ENCODE results near the gene CCDC177. TPM values are rescaled to one million over a fixed set of nuclear protein-coding genes. Genes with fewer than 3 reads are reported as not detected.

The CCDC177 gene
- total and polyA plus RNA-seq, 7 experiments from 2014 or later = not detected

- ATAC-seq (no peak), DNase-seq (no peak)
- H3K27me3 Mint-ChIP-seq = peaks cover 55 to 86% (median 69%) of the 10 kb centered on the region in 5 donors
- POLR2A ChIA-PET = no interaction called here
- H3K9me3 Mint-ChIP-seq = no peaks in the 10 kb centered on the region
- H3K27ac Mint-ChIP-seq = no peak overlapping the region
- Histone ChIP-seq H3K27me3 (ENCODE audit: control insufficient read depth in 2 of 2, insufficient read depth in 2 of 2, low read length in 2 of 2) (peaks cover 0 to 2% of the 10 kb centered on the region in 2 donors), H3K27ac (ENCODE audit: low read depth, low read length) (no peak overlapping the region), H3K36me3 (ENCODE audit: control insufficient read depth in 2 of 3, insufficient read depth in 3 of 3, low read length in 3 of 3) (no peaks in the 10 kb centered on the region), H3K9me3 (ENCODE audit: control insufficient read depth in 2 of 3, low read length in 3 of 3) (no peaks in the 10 kb centered on the region), H3K4me1 (ENCODE audit: control insufficient read depth in 2 of 2, insufficient read depth in 2 of 2, low read length in 2 of 2) (no peaks in the 10 kb centered on the region), H3K4me3 (ENCODE audit: low read length) (no peak overlapping the region)
- intact Hi-C loops (cut with micrococcal nuclease) = no loop called here
- H3K4me3 Mint-ChIP-seq = no peak overlapping the region
- H3K36me3 Mint-ChIP-seq = no peaks in the 10 kb centered on the region
- CTCF ChIA-PET = no interaction called here
- H3K4me1 Mint-ChIP-seq = peaks cover 0 to 3% (median 0%) of the 10 kb centered on the region in 7 donors
These were observed 7.1 kb downstream of the CCDC177 start for GRCh38 chr14:69567563-69567962.

- Histone ChIP-seq H3K4me3 (ENCODE audit: low read length) (no peak overlapping the region), H3K27me3 (ENCODE audit: control insufficient read depth in 2 of 2, insufficient read depth in 2 of 2, low read length in 2 of 2) (peaks cover 0 to 2% of the 10 kb centered on the region in 2 donors), H3K27ac (ENCODE audit: low read depth, low read length) (no peak overlapping the region), H3K4me1 (ENCODE audit: control insufficient read depth in 2 of 2, insufficient read depth in 2 of 2, low read length in 2 of 2) (no peaks in the 10 kb centered on the region), H3K9me3 (ENCODE audit: control insufficient read depth in 2 of 3, low read length in 3 of 3) (no peaks in the 10 kb centered on the region), H3K36me3 (ENCODE audit: control insufficient read depth in 2 of 3, insufficient read depth in 3 of 3, low read length in 3 of 3) (no peaks in the 10 kb centered on the region)
- ChIA-PET POLR2A (no interaction called here), CTCF (no interaction called here)
- intact Hi-C loops (cut with micrococcal nuclease) = no loop called here
- H3K27ac Mint-ChIP-seq = no peak overlapping the region
- ATAC-seq = no peak
- H3K9me3 Mint-ChIP-seq = peaks cover 0 to 2% (median 0%) of the 10 kb centered on the region in 11 donors
- H3K4me1 Mint-ChIP-seq = peaks cover 0 to 4% (median 0%) of the 10 kb centered on the region in 7 donors
- DNase-seq = no peak
- H3K27me3 Mint-ChIP-seq = peaks cover 39 to 80% (median 63%) of the 10 kb centered on the region in 5 donors
- no peaks in the 10 kb centered on the region for H3K36me3 Mint-ChIP-seq
- no peak overlapping the region for H3K4me3 Mint-ChIP-seq
These were observed 12.8 kb downstream of the CCDC177 start for GRCh38 chr14:69561893-69562292.

GRCh38 chr14:69560826-69561225 is 13.8 kb downstream of the CCDC177 start:
- H3K4me3 Mint-ChIP-seq = no peak overlapping the region
- DNase-seq (no peak), ATAC-seq (no peak)
- no peaks in the 10 kb centered on the region for H3K36me3 Mint-ChIP-seq
- H3K9me3 Mint-ChIP-seq = peaks cover 0 to 2% (median 0%) of the 10 kb centered on the region in 11 donors
- no peak overlapping the region for H3K4me3 ChIP-seq (ENCODE audit: low read length)
- intact Hi-C loops (cut with micrococcal nuclease) = no loop called here
- peaks cover 0 to 4% (median 0%) of the 10 kb centered on the region in 7 donors for H3K4me1 Mint-ChIP-seq
- H3K4me1 ChIP-seq (ENCODE audit: control insufficient read depth in 2 of 2, insufficient read depth in 2 of 2, low read length in 2 of 2) = no peaks in the 10 kb centered on the region
- H3K27ac ChIP-seq (ENCODE audit: low read depth, low read length) = no peak overlapping the region
- H3K27me3 Mint-ChIP-seq = peaks cover 32 to 69% (median 54%) of the 10 kb centered on the region in 5 donors
- ChIA-PET CTCF (interaction anchor here (0.8 to 1.2 kb wide), 2 partner anchors 14 to 24 kb away, joined by 3 read pairs; partner anchors contain the start of gene CCDC177), POLR2A (no interaction called here)
- no peaks in the 10 kb centered on the region for H3K36me3 ChIP-seq (ENCODE audit: control insufficient read depth in 2 of 3, insufficient read depth in 3 of 3, low read length in 3 of 3)
- no peak overlapping the region for H3K27ac Mint-ChIP-seq
- H3K9me3 ChIP-seq (ENCODE audit: control insufficient read depth in 2 of 3, low read length in 3 of 3) = no peaks in the 10 kb centered on the region
- H3K27me3 ChIP-seq (ENCODE audit: control insufficient read depth in 2 of 2, insufficient read depth in 2 of 2, low read length in 2 of 2) = peaks cover 0 to 2% of the 10 kb centered on the region in 2 donors

GRCh38 chr14:69559581-69560011 is 15.1 kb downstream of the CCDC177 start:
- H3K36me3 Mint-ChIP-seq = no peaks in the 10 kb centered on the region
- no peak for ATAC-seq
- H3K4me3 ChIP-seq (ENCODE audit: low read length) = no peak overlapping the region
- H3K9me3 Mint-ChIP-seq = peaks cover 0 to 2% (median 0%) of the 10 kb centered on the region in 11 donors
- CTCF ChIA-PET = interaction anchor here (1.2 kb wide), 1 partner anchor 25 kb away, joined by 3 read pairs; no protein-coding TSS in a partner anchor
- POLR2A ChIA-PET = no interaction called here
- H3K27me3 ChIP-seq (ENCODE audit: control insufficient read depth in 2 of 2, insufficient read depth in 2 of 2, low read length in 2 of 2) = peaks cover 0 to 2% of the 10 kb centered on the region in 2 donors
- H3K4me1 Mint-ChIP-seq = peaks cover 0 to 4% (median 0%) of the 10 kb centered on the region in 7 donors
- H3K4me3 Mint-ChIP-seq = no peak overlapping the region
- peak overlapping the region in 1 of 9 donors; percentile 59 for H3K27ac Mint-ChIP-seq
- H3K27ac ChIP-seq (ENCODE audit: low read depth, low read length) = no peak overlapping the region
- no peaks in the 10 kb centered on the region for H3K36me3 ChIP-seq (ENCODE audit: control insufficient read depth in 2 of 3, insufficient read depth in 3 of 3, low read length in 3 of 3)
- no peak for DNase-seq
- intact Hi-C loops (cut with micrococcal nuclease) = no loop called here
- H3K27me3 Mint-ChIP-seq = peaks cover 24 to 58% (median 43%) of the 10 kb centered on the region in 5 donors
- H3K4me1 ChIP-seq (ENCODE audit: control insufficient read depth in 2 of 2, insufficient read depth in 2 of 2, low read length in 2 of 2) = no peaks in the 10 kb centered on the region
- H3K9me3 ChIP-seq (ENCODE audit: control insufficient read depth in 2 of 3, low read length in 3 of 3) = no peaks in the 10 kb centered on the region

GRCh38 chr14:69558774-69559173 is 15.9 kb downstream of the CCDC177 start:
- ATAC-seq (no peak), DNase-seq (no peak)
- no peaks in the 10 kb centered on the region for H3K36me3 ChIP-seq (ENCODE audit: control insufficient read depth in 2 of 3, insufficient read depth in 3 of 3, low read length in 3 of 3)
- ChIA-PET CTCF (no interaction called here), POLR2A (no interaction called here)
- intact Hi-C loops (cut with micrococcal nuclease) = no loop called here
- H3K4me1 ChIP-seq (ENCODE audit: control insufficient read depth in 2 of 2, insufficient read depth in 2 of 2, low read length in 2 of 2) = no peaks in the 10 kb centered on the region
- Mint-ChIP-seq H3K27me3 (peaks cover 22 to 52% (median 39%) of the 10 kb centered on the region in 5 donors), H3K4me3 (no peak overlapping the region), H3K9me3 (peaks cover 0 to 2% (median 0%) of the 10 kb centered on the region in 11 donors), H3K27ac (no peak overlapping the region), H3K4me1 (peaks cover 0 to 4% (median 0%) of the 10 kb centered on the region in 7 donors), H3K36me3 (no peaks in the 10 kb centered on the region)
- peaks cover 0 to 2% of the 10 kb centered on the region in 2 donors for H3K27me3 ChIP-seq (ENCODE audit: control insufficient read depth in 2 of 2, insufficient read depth in 2 of 2, low read length in 2 of 2)
- no peaks in the 10 kb centered on the region for H3K9me3 ChIP-seq (ENCODE audit: control insufficient read depth in 2 of 3, low read length in 3 of 3)
- H3K4me3 ChIP-seq (ENCODE audit: low read length) = no peak overlapping the region
- H3K27ac ChIP-seq (ENCODE audit: low read depth, low read length) = no peak overlapping the region

- H3K9me3 Mint-ChIP-seq = peaks cover 0 to 2% (median 0%) of the 10 kb centered on the region in 11 donors
- peaks cover 0 to 2% of the 10 kb centered on the region in 2 donors for H3K27me3 ChIP-seq (ENCODE audit: control insufficient read depth in 2 of 2, insufficient read depth in 2 of 2, low read length in 2 of 2)
- no peak overlapping the region for H3K4me3 ChIP-seq (ENCODE audit: low read length)
- H3K4me1 ChIP-seq (ENCODE audit: control insufficient read depth in 2 of 2, insufficient read depth in 2 of 2, low read length in 2 of 2) = no peaks in the 10 kb centered on the region
- H3K4me1 Mint-ChIP-seq = peaks cover 0 to 2% (median 0%) of the 10 kb centered on the region in 7 donors
- intact Hi-C loops (cut with micrococcal nuclease) = no loop called here
- no peak overlapping the region for H3K27ac ChIP-seq (ENCODE audit: low read depth, low read length)
- CTCF ChIA-PET = interaction anchor here (0.8 kb wide), 1 partner anchor 9 kb away, joined by 3 read pairs; no protein-coding TSS in a partner anchor
- H3K27me3 Mint-ChIP-seq = peaks cover 20 to 45% (median 34%) of the 10 kb centered on the region in 5 donors
- DNase-seq = no peak
- no peaks in the 10 kb centered on the region for H3K9me3 ChIP-seq (ENCODE audit: control insufficient read depth in 2 of 3, low read length in 3 of 3)
- no peaks in the 10 kb centered on the region for H3K36me3 ChIP-seq (ENCODE audit: control insufficient read depth in 2 of 3, insufficient read depth in 3 of 3, low read length in 3 of 3)
- ATAC-seq = no peak
- no peaks in the 10 kb centered on the region for H3K36me3 Mint-ChIP-seq
- POLR2A ChIA-PET = no interaction called here
- H3K27ac Mint-ChIP-seq = no peak overlapping the region
- H3K4me3 Mint-ChIP-seq = no peak overlapping the region
These were observed 20.2 kb downstream of the CCDC177 start for GRCh38 chr14:69554500-69554899.

GRCh38 chr14:69553252-69553651 is 21.4 kb downstream of the CCDC177 start:
- no peak overlapping the region for H3K27ac Mint-ChIP-seq

More at GRCh38 chr14:69553252-69553651, 21.4 kb downstream of the CCDC177 start:
- POLR2A ChIA-PET = no interaction called here
- DNase-seq (no peak), ATAC-seq (peak; percentile 46)
- H3K4me3 Mint-ChIP-seq = no peak overlapping the region
- H3K4me1 Mint-ChIP-seq = peaks cover 0 to 1% (median 0%) of the 10 kb centered on the region in 7 donors
- no peaks in the 10 kb centered on the region for H3K9me3 ChIP-seq (ENCODE audit: control insufficient read depth in 2 of 3, low read length in 3 of 3)
- no peaks in the 10 kb centered on the region for H3K27me3 ChIP-seq (ENCODE audit: control insufficient read depth in 2 of 2, insufficient read depth in 2 of 2, low read length in 2 of 2)
- no peak overlapping the region for H3K27ac ChIP-seq (ENCODE audit: low read depth, low read length)
- H3K36me3 ChIP-seq (ENCODE audit: control insufficient read depth in 2 of 3, insufficient read depth in 3 of 3, low read length in 3 of 3) = no peaks in the 10 kb centered on the region
- H3K4me3 ChIP-seq (ENCODE audit: low read length) = no peak overlapping the region
- no peaks in the 10 kb centered on the region for H3K36me3 Mint-ChIP-seq
- no peaks in the 10 kb centered on the region for H3K9me3 Mint-ChIP-seq
- no peaks in the 10 kb centered on the region for H3K4me1 ChIP-seq (ENCODE audit: control insufficient read depth in 2 of 2, insufficient read depth in 2 of 2, low read length in 2 of 2)
- H3K27me3 Mint-ChIP-seq = peaks cover 13 to 37% (median 27%) of the 10 kb centered on the region in 5 donors
- CTCF ChIA-PET = interaction anchor here (0.7 kb wide), 1 partner anchor 1418 kb away, joined by 3 read pairs; no protein-coding TSS in a partner anchor
- intact Hi-C loops (cut with micrococcal nuclease) = no loop called here

All from naive thymus-derived CD4-positive, alpha-beta T cell (primary cell).